Left lobe of liver (tissue), 2 donors: ENCODE measurements around the gene PGAP1. TPM values are rescaled to one million over a fixed set of nuclear protein-coding genes. Genes with fewer than 3 reads are reported as not detected.

Experiments
- ATAC-seq: fragments of 200-7000 bp; cut with Tn5 transposase; one replicate; pipeline ENCODE4 v1.9.1; 2020; ENCODE audit warnings: mild to moderate bottlenecking, moderate library complexity
- DNase-seq: peaks from one replicate; pipeline ENCODE4 v3.0.0-alpha.2; 2020; ENCODE audit warnings: low spot score
- total RNA-seq: library from RNA; stranded (reverse); gene quantifications from one replicate; pipeline ENCODE4 v1.2.1, GENCODE V29; 2021
- donor health status: DM: no; HTN: no; CAD: no; lungs with moderate emphysema.
- donor health status: DM: no; HTN: yes; CAD: no.

Gene PGAP1
- total RNA-seq, 1 donor from 2014 or later: 2.6 TPM

- ATAC-seq: no peak
- DNase-seq: no peak
Measured at GRCh38 chr2:196808083-196808665, 118.3 kb downstream of the PGAP1 start.

GRCh38 chr2:196804381-196804780, 122.1 kb downstream of the PGAP1 start:
- no peak for DNase-seq
- ATAC-seq: no peak

- ATAC-seq (no peak), DNase-seq (no peak)
Measured at GRCh38 chr2:196802401-196802800, 124.1 kb downstream of the PGAP1 start.

- ATAC-seq (no peak), DNase-seq (no peak)
Measured at GRCh38 chr2:196801674-196802261, 124.7 kb downstream of the PGAP1 start.

- no peak for DNase-seq
- ATAC-seq: peak; percentile 21
Measured at GRCh38 chr2:196798980-196799379, 127.5 kb downstream of the PGAP1 start.

- no peak for ATAC-seq
Measured at GRCh38 chr2:196792865-196793264, 133.6 kb downstream of the PGAP1 start.

GRCh38 chr2:196783431-196784094, 142.9 kb downstream of the PGAP1 start:
- no peak for ATAC-seq

More at GRCh38 chr2:196792865-196793264, 133.6 kb downstream of the PGAP1 start:
- no peak for DNase-seq

More at GRCh38 chr2:196783431-196784094, 142.9 kb downstream of the PGAP1 start:
- no peak for DNase-seq

Other genes with a start within 250 kb of the PGAP1 start
- 14.0 TPM for gene GTF3C3, start 127.0 kb downstream of the PGAP1 start, total RNA-seq
- not detected for gene C2orf66, start 117.4 kb downstream of the PGAP1 start, total RNA-seq